Neural progenitor cell (in vitro differentiated cells): ENCODE measurements around the gene PHF14. TPM values are rescaled to one million over a fixed set of nuclear protein-coding genes. Genes with fewer than 3 reads are reported as not detected.
"Not testable (repeated sequence)": the region's sequence is repeated elsewhere in the genome, so short reads cannot be mapped to it uniquely, and the experiment has no call there.

Source experiments
- DNase-seq: peaks from one replicate; pipeline ENCODE4 v3.0.0-alpha.2; 2016; ENCODE audit warnings: low spot score
- H2AFZ ChIP-seq: fragments of 200-600 bp; sonication (generic); replicated peaks from 2 replicates; pipeline ENCODE4 v1.6.1; 2016; ENCODE audit warnings: antibody characterized with exemption
- H3F3A ChIP-seq: fragments of 200-600 bp; sonication (generic); 2 replicates; pipeline ENCODE4 v1.6.1; 2016; ENCODE audit warnings: antibody characterized with exemption, low read depth
- H3K27ac ChIP-seq: fragments of 200-600 bp; sonication (generic); 2 replicates; pipeline ENCODE4 v1.5.1; 2016; ENCODE audit warnings: mild to moderate bottlenecking
- H3K27me3 ChIP-seq: fragments of 200-600 bp; sonication (generic); 2 replicates; pipeline ENCODE4 v1.6.1; 2016; ENCODE audit warnings: mild to moderate bottlenecking, moderate library complexity
- H3K36me3 ChIP-seq: fragments of 200-600 bp; sonication (generic); 2 replicates; pipeline ENCODE4 v1.5.1; 2016
- H3K4me1 ChIP-seq: fragments of 200-600 bp; sonication (generic); 2 replicates; pipeline ENCODE4 v1.6.1; 2016; ENCODE audit warnings: mixed run types
- H3K4me2 ChIP-seq: fragments of 200-600 bp; sonication (generic); 2 replicates; pipeline ENCODE4 v1.6.1; 2016
- H3K4me3 ChIP-seq: fragments of 200-600 bp; sonication (generic); 2 replicates; pipeline ENCODE4 v1.5.1; 2016
- H3K79me2 ChIP-seq: fragments of 200-600 bp; sonication (generic); 2 replicates; pipeline ENCODE4 v1.6.1; 2016; ENCODE audit warnings: low read depth
- H3K9ac ChIP-seq: fragments of 200-600 bp; sonication (generic); 2 replicates; pipeline ENCODE4 v1.6.1; 2016
- H3K9me3 ChIP-seq: fragments of 200-600 bp; sonication (generic); 2 replicates; pipeline ENCODE4 v1.5.1; 2016; ENCODE audit warnings: low read depth
- H4K20me1 ChIP-seq: fragments of 200-600 bp; sonication (generic); 2 replicates; pipeline ENCODE4 v1.6.1; 2016; ENCODE audit warnings: low read depth
- H3K27ac Mint-ChIP-seq: 3 replicates; pipeline ENCODE4 v1.8.0; 2021; ENCODE audit warnings: mixed read lengths
- H3K27me3 Mint-ChIP-seq: 2 replicates; pipeline ENCODE4 v1.8.0; 2022; ENCODE audit warnings: low read depth, mild to moderate bottlenecking, inconsistent platforms, moderate library complexity, mixed read lengths; ENCODE audit not compliant: insufficient read depth
- H3K36me3 Mint-ChIP-seq: 3 replicates; pipeline ENCODE4 v1.8.0; 2021; ENCODE audit warnings: mixed read lengths
- H3K4me1 Mint-ChIP-seq: 3 replicates; pipeline ENCODE4 v1.8.0; 2021; ENCODE audit warnings: mixed read lengths
- H3K4me3 Mint-ChIP-seq: 3 replicates; pipeline ENCODE4 v1.8.0; 2021; ENCODE audit warnings: mild to moderate bottlenecking, moderate library complexity, mixed read lengths
- H3K9me3 Mint-ChIP-seq: 3 replicates; pipeline ENCODE4 v1.8.0; 2020; ENCODE audit warnings: mixed read lengths
- EZH2 ChIP-seq: fragments of 200-600 bp; sonication (generic); IDR thresholded peaks from 2 replicates; pipeline ENCODE4 v1.6.1; 2017; ENCODE audit warnings: antibody characterized with exemption, mild to moderate bottlenecking, moderate library complexity
- EZH2phosphoT487 ChIP-seq: fragments of 200-600 bp; sonication (generic); IDR thresholded peaks from 2 replicates; pipeline ENCODE4 v1.6.1; 2017; ENCODE audit warnings: antibody characterized with exemption
- total RNA-seq: library from RNA; depleted of rRNA; stranded (reverse); fragments of >200 nt; gene quantifications from 2 replicates; pipeline ENCODE4 v1.2.3, GENCODE V29; 2015; ENCODE audit warnings: low replicate concordance
- TF ChIP-seq, protein P1 (sequence below): fragments of 200-600 bp; sonication (generic); IDR thresholded peaks from 2 replicates; pipeline ENCODE4 v1.5.1; 2017; ENCODE audit warnings: antibody characterized with exemption, mild to moderate bottlenecking

PHF14 gene
- total RNA-seq, 1 donor from 2014 or later = 80.4 TPM

DNA sequence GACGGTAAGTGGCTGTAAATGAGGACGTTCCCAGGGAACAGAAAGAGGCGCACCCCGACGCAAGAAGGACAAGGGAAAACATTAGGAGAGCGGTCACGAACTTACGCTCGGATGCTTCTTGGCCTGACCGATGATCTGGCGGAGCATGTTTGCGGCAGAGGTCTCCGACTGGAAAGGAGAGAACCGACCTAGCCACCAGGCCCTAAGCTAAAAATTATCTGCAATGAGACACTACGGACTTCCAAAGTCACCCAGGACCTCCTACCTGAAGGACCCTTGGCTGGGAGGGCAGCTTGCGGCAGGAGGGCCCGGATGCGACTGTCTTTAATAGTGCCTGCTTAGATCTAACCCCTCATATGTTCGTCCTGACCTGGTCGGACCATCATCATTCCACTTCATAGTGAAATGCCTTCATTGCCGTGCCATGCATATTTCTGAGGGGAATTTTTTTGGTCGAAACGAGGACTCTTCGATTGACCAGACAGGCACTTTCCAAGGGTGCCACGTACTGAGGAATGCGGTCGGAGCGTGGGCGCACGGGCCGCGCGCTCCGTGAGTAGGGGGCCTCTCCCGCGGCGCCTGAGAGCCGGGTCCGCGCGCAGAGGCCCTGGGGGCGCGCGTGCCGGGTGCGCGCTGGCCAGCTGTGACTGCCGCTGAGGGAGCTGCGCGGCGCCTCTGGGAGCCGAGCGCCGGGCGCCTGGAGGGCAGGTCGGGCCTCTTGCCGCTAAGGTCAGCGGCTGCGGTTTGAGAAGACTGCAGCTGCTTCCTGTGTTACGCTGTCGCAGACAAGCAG lies 33.6 kb upstream of the PHF14 start:
- Histone ChIP-seq H3K9me3 (no peaks in the 10 kb centered on the region), H3F3A (peaks cover 8% of the 10 kb centered on the region), H3K4me3 (peak overlapping the region; percentile 87), H3K27me3 (no peaks in the 10 kb centered on the region), H3K36me3 (peaks cover 7% of the 10 kb centered on the region), H2AFZ (peak overlapping the region; percentile 81), H3K27ac (peak overlapping the region; percentile 98), H3K4me2 (peak overlapping the region; percentile 96), H3K4me1 (peaks cover 14% of the 10 kb centered on the region), H3K79me2 (peaks cover 48% of the 10 kb centered on the region), H4K20me1 (peaks cover 25% of the 10 kb centered on the region), H3K9ac (peak overlapping the region; percentile 98)
- TF ChIP-seq EZH2 (no peak), EZH2phosphoT487 (no peak)
- TF ChIP-seq, protein P1, sequence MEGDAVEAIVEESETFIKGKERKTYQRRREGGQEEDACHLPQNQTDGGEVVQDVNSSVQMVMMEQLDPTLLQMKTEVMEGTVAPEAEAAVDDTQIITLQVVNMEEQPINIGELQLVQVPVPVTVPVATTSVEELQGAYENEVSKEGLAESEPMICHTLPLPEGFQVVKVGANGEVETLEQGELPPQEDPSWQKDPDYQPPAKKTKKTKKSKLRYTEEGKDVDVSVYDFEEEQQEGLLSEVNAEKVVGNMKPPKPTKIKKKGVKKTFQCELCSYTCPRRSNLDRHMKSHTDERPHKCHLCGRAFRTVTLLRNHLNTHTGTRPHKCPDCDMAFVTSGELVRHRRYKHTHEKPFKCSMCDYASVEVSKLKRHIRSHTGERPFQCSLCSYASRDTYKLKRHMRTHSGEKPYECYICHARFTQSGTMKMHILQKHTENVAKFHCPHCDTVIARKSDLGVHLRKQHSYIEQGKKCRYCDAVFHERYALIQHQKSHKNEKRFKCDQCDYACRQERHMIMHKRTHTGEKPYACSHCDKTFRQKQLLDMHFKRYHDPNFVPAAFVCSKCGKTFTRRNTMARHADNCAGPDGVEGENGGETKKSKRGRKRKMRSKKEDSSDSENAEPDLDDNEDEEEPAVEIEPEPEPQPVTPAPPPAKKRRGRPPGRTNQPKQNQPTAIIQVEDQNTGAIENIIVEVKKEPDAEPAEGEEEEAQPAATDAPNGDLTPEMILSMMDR = no peak
- Mint-ChIP-seq H3K27me3 (peaks cover 2% of the 10 kb centered on the region), H3K9me3 (no peaks in the 10 kb centered on the region), H3K36me3 (peaks cover 9% of the 10 kb centered on the region), H3K4me3 (no peak overlapping the region), H3K4me1 (peaks cover 14% of the 10 kb centered on the region), H3K27ac (no peak overlapping the region)
- DNase-seq = peak; percentile 97

DNA sequence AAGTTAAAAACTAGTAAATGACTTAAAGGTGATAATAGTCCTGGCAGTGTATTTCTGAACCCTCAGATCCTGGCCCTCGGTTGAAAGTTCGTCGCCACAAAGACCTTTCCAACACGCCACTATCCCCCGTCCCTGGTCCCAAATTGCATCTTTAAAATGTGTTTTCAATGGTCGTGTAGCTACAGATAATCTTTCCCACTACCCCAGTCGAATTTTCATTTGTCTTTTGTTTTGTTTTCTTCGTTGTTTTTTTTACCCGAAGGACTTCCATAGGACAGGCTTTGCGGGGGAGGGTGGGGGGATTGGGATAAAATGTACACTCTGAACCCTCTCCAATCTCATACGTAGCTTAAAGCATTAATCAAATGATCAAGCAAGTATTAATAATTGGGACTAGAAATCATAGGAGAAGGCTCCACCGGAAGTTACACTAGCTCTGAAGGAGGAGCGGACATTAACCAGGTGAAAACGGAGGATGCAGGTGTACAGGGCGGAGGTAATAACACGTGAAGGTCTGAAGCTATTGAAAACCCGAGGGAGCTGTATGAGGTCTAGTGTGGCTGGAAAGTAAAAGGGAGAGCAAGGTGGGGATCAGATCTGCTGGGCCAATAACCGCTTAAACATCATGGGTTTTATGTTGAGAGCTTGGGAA lies 32.8 kb upstream of the PHF14 start:
- DNase-seq = no peak
- Histone ChIP-seq H3K9me3 (no peaks in the 10 kb centered on the region), H3K4me1 (peaks cover 14% of the 10 kb centered on the region), H3K36me3 (peaks cover 7% of the 10 kb centered on the region), H3K9ac (peak overlapping the region; percentile 98), H4K20me1 (peaks cover 21% of the 10 kb centered on the region), H3K27me3 (no peaks in the 10 kb centered on the region), H3K4me3 (peak overlapping the region; percentile 87), H2AFZ (peak overlapping the region; percentile 71), H3F3A (peaks cover 8% of the 10 kb centered on the region), H3K79me2 (peaks cover 41% of the 10 kb centered on the region), H3K4me2 (peak overlapping the region; percentile 96), H3K27ac (no peak overlapping the region)
- Mint-ChIP-seq H3K27me3 (peaks cover 2% of the 10 kb centered on the region), H3K9me3 (no peaks in the 10 kb centered on the region), H3K4me3 (no peak overlapping the region), H3K4me1 (peaks cover 14% of the 10 kb centered on the region), H3K27ac (no peak overlapping the region), H3K36me3 (peaks cover 7% of the 10 kb centered on the region)
- no peak for TF ChIP-seq EZH2phosphoT487
- TF ChIP-seq, protein P1 = no peak
- no peak for TF ChIP-seq EZH2

DNA sequence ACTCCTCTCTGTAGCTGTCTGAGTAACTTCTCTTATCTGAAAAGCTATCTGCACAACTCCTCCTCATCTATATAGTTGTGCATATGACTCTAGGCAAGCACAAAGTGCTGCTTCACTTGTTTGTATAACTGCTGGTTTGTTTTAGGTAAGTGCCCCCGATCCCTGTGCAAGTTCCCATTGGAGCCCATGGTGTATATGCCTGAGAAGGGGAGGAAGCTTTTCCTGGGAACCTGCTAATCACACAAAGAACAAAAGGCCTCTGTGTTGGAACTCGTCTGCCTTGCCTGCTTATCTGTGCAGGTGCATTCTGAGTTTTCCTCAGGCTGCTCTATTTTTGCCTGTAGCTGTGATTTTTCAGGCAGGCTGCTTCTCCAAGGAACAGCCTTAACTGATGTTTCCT lies 23.2 kb upstream of the PHF14 start:
- Mint-ChIP-seq H3K36me3 (peaks cover 2% of the 10 kb centered on the region), H3K4me1 (no peaks in the 10 kb centered on the region), H3K9me3 (peaks cover 5% of the 10 kb centered on the region), H3K27ac (no peak overlapping the region), H3K4me3 (no peak overlapping the region), H3K27me3 (no peaks in the 10 kb centered on the region)
- no peak overlapping the region for H3K27ac ChIP-seq
- H3K4me3 ChIP-seq = no peak overlapping the region
- no peak for DNase-seq
- no peaks in the 10 kb centered on the region for H3F3A ChIP-seq
- H4K20me1 ChIP-seq = no peaks in the 10 kb centered on the region
- H3K4me1 ChIP-seq = no peaks in the 10 kb centered on the region
- H3K27me3 ChIP-seq = no peaks in the 10 kb centered on the region
- H3K79me2 ChIP-seq = no peaks in the 10 kb centered on the region
- no peak overlapping the region for H3K4me2 ChIP-seq
- no peak overlapping the region for H3K9ac ChIP-seq
- no peak overlapping the region for H2AFZ ChIP-seq
- H3K9me3 ChIP-seq = no peaks in the 10 kb centered on the region
- no peaks in the 10 kb centered on the region for H3K36me3 ChIP-seq
- TF ChIP-seq, protein P1 = no peak
- no peak for TF ChIP-seq EZH2
- no peak for TF ChIP-seq EZH2phosphoT487

DNA sequence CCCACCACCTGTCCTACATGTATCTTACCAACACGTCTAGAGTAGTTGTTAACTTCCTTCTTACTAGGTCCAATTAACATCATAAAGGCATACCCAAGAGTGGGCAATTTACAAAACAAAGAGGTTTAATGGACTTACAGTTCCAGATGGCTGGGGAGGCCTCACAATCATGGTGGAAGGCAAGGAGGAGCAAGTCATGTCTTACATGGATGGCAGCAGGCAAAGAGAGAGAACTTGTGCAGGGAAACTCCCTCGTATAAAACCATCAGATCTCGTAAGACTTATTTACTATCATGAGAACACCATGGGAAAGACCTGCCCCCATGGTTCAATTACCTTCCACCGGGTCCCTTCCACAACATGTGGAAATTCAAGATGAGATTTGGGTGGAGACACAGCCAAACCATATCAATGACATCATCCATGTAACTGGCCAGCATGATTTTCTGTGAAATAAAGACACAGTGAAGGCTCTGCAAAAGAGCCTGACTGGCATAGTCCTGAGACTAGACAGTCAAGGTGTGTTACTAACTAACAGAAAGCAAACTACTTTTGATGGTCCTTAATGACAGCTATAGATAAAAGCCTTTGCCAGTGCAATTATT lies 22.6 kb upstream of the PHF14 start:
- not testable (repeated sequence) for H3K4me3 ChIP-seq, H4K20me1 ChIP-seq, H3K36me3 ChIP-seq, H3K9me3 Mint-ChIP-seq, H3K27ac Mint-ChIP-seq, H3K79me2 ChIP-seq, H3K4me3 Mint-ChIP-seq, H3K9me3 ChIP-seq, H3K27ac ChIP-seq, DNase-seq, H3K9ac ChIP-seq, H3K27me3 ChIP-seq, H3K36me3 Mint-ChIP-seq, H3K4me2 ChIP-seq, H3K4me1 ChIP-seq, H3F3A ChIP-seq, H3K27me3 Mint-ChIP-seq, H3K4me1 Mint-ChIP-seq, H2AFZ ChIP-seq
